Measurements from ENCODE around the gene SNAI1.
"Not testable (repeated sequence)": the region's sequence is repeated elsewhere in the genome, so short reads cannot be mapped to it uniquely, and the experiment has no call there.

The SNAI1 gene

GRCh38 chr20:49964964-49965780 is 17.6 kb upstream of the SNAI1 start:
- no peak for DNase-seq

- DNase-seq = no peak
Observed at GRCh38 chr20:49965781-49966305, 16.9 kb upstream of the SNAI1 start.

- DNase-seq = no peak
Observed at GRCh38 chr20:49966861-49967260, 15.9 kb upstream of the SNAI1 start.

- DNase-seq = no peak
Observed at GRCh38 chr20:49969234-49969633, 13.5 kb upstream of the SNAI1 start.

GRCh38 chr20:49969946-49970345 is 12.8 kb upstream of the SNAI1 start:
- DNase-seq = no peak

- DNase-seq = no peak
Observed at GRCh38 chr20:49970498-49970897, 12.3 kb upstream of the SNAI1 start.

- no peak for DNase-seq
Observed at GRCh38 chr20:49973981-49974380, 8.8 kb upstream of the SNAI1 start.

- no peak for DNase-seq
Observed at GRCh38 chr20:49976542-49976941, 6.2 kb upstream of the SNAI1 start.

GRCh38 chr20:49977740-49978139 is 5.0 kb upstream of the SNAI1 start:
- DNase-seq = not testable (repeated sequence)

- DNase-seq = no peak
Observed at GRCh38 chr20:49978685-49979029, 4.1 kb upstream of the SNAI1 start.

- DNase-seq = no peak
Observed at GRCh38 chr20:49979030-49979832, 3.5 kb upstream of the SNAI1 start.

GRCh38 chr20:49980140-49981008 is 2.4 kb upstream of the SNAI1 start:
- DNase-seq = no peak

GRCh38 chr20:49981218-49982071 is 1.3 kb upstream of the SNAI1 start:
- no peak for DNase-seq

- no peak for DNase-seq
Observed at GRCh38 chr20:49982072-49982345, 771 bp upstream of the SNAI1 start.

- DNase-seq = no peak
Observed at GRCh38 chr20:49983123-49983847, 505 bp downstream of the SNAI1 start.

- DNase-seq = no peak
Observed at GRCh38 chr20:49983848-49984408, 1.1 kb downstream of the SNAI1 start.

GRCh38 chr20:49984426-49985153 is 1.8 kb downstream of the SNAI1 start:
- no peak for DNase-seq

GRCh38 chr20:49985157-49985556 is 2.4 kb downstream of the SNAI1 start:
- no peak for DNase-seq

- DNase-seq = no peak
Observed at GRCh38 chr20:49985617-49986016, 2.8 kb downstream of the SNAI1 start.

- DNase-seq = no peak
Observed at GRCh38 chr20:49986049-49986448, 3.3 kb downstream of the SNAI1 start.
